Measurements from ENCODE around the gene ANKS1B.

GRCh38 chr12:99024870-99025269 is 959.9 kb downstream of the ANKS1B start:
- TF ChIP-seq CTCF (IDR thresholded peaks at IDR 0.05): no peak
- TF ChIP-seq POLR2A (IDR thresholded peaks at IDR 0.05): no peak
